Measurements from ENCODE around the gene CPAMD8. TPM values are rescaled to one million over a fixed set of nuclear protein-coding genes. Genes with fewer than 3 reads are reported as not detected.
A peak's percentile ranks its signal among the peaks of the same experiment; 100 is the strongest.

Gene CPAMD8
- total RNA-seq, 1 experiment from 2014 or later: 0.20 TPM

GRCh38 chr19:17074634-17075034 lies 48.0 kb upstream of the CPAMD8 start:
- CTCF ChIA-PET: no interaction called here
- Histone ChIP-seq H3K79me2 (ENCODE audit: insufficient read depth, low read length) (peaks cover 78% of the 10 kb centered on the region), H3K27me3 (ENCODE audit: insufficient read depth, low read length) (no peaks in the 10 kb centered on the region), H3K9ac (ENCODE audit: low read length) (peak overlapping the region; percentile 97), H3K4me3 (replicated peaks in 1 of 2; ENCODE audit: low read depth in 1 of 2, low read length in 2 of 2) (peak overlapping the region; percentile 67 to 71), H3K9me2 (ENCODE audit: insufficient read depth) (no peaks in the 10 kb centered on the region), H3K4me2 (ENCODE audit: low read length) (peak overlapping the region; percentile 91), H3K36me3 (ENCODE audit: control insufficient read depth in 1 of 2, insufficient read depth in 2 of 2, low read length in 2 of 2) (peaks cover 0 to 3% of the 10 kb centered on the region in 2 experiments; a peak in 1 of 4 replicates), H4K20me1 (ENCODE audit: insufficient read depth) (no peaks in the 10 kb centered on the region), H3K4me1 (ENCODE audit: control insufficient read depth in 1 of 2, insufficient read depth in 2 of 2, low read length in 2 of 2) (peaks cover 11 to 37% of the 10 kb centered on the region in 2 experiments), H3K9me3 (ENCODE audit: control insufficient read depth in 1 of 2, insufficient read depth in 1 of 2, low read depth in 1 of 2, low read length in 2 of 2) (no peaks in the 10 kb centered on the region), H3K27ac (ENCODE audit: low read depth, low read length) (peak overlapping the region; percentile 59), H2AFZ (ENCODE audit: low read depth, low read length, poor library complexity, severe bottlenecking) (no peak overlapping the region)
- ATAC-seq (no peak), DNase-seq (ENCODE audit: low read depth, low spot score) (no peak)
- RAD21 ChIA-PET (ENCODE audit: low non-redundant PET in 1 of 2, low total read pairs in 2 of 2, uncharacterized antibody in 2 of 2, unreplicated experiment in 2 of 2): no interaction called here
- POLR2A ChIA-PET: no interaction called here
- intact Hi-C loops (cut with micrococcal nuclease): loop anchor here (5.0 kb wide), 1 partner anchor 153 kb away; the partner anchor contains the start of gene OCEL1
- TF ChIP-seq EGR1 (IDR thresholded peaks at IDR 0.05; ENCODE audit: low read depth) (peak; percentile 58; the same call in 1 of the 2 replicates), ELF1 (IDR thresholded peaks at IDR 0.05; ENCODE audit: borderline replicate concordance, low read depth) (no peak)
- TSS peak; percentile 80 for BruUV-seq (replicated peaks)

- peaks cover 10 to 31% of the 10 kb centered on the region in 2 experiments for H3K4me1 ChIP-seq (ENCODE audit: control insufficient read depth in 1 of 2, insufficient read depth in 2 of 2, low read length in 2 of 2)
- DNase-seq (ENCODE audit: low read depth, low spot score) (no peak), ATAC-seq (no peak)
- peaks cover 72% of the 10 kb centered on the region for H3K79me2 ChIP-seq (ENCODE audit: insufficient read depth, low read length)
- H4K20me1 ChIP-seq (ENCODE audit: insufficient read depth): no peaks in the 10 kb centered on the region
- peak overlapping the region; percentile 97 for H3K9ac ChIP-seq (ENCODE audit: low read length)
- ChIA-PET POLR2A (no interaction called here), RAD21 (ENCODE audit: low non-redundant PET in 1 of 2, low total read pairs in 2 of 2, uncharacterized antibody in 2 of 2, unreplicated experiment in 2 of 2) (interaction anchor here in 1 of 2 experiments (0.6 kb wide), 1 partner anchor 310 kb away, joined by 3 read pairs; no protein-coding TSS in a partner anchor), CTCF (no interaction called here)
- H3K27me3 ChIP-seq (ENCODE audit: insufficient read depth, low read length): no peaks in the 10 kb centered on the region
- H3K4me2 ChIP-seq (ENCODE audit: low read length): peak overlapping the region; percentile 91
- peak overlapping the region; percentile 67 to 71 for H3K4me3 ChIP-seq (replicated peaks in 1 of 2; ENCODE audit: low read depth in 1 of 2, low read length in 2 of 2)
- peak overlapping the region; percentile 59 for H3K27ac ChIP-seq (ENCODE audit: low read depth, low read length)
- no peaks in the 10 kb centered on the region for H3K9me3 ChIP-seq (ENCODE audit: control insufficient read depth in 1 of 2, insufficient read depth in 1 of 2, low read depth in 1 of 2, low read length in 2 of 2)
- intact Hi-C loops (cut with micrococcal nuclease): no loop called here
- H2AFZ ChIP-seq (ENCODE audit: low read depth, low read length, poor library complexity, severe bottlenecking): no peak overlapping the region
- H3K36me3 ChIP-seq (ENCODE audit: control insufficient read depth in 1 of 2, insufficient read depth in 2 of 2, low read length in 2 of 2): peaks cover 0 to 3% of the 10 kb centered on the region in 2 experiments; a peak in 1 of 4 replicates
- no TSS peak for BruUV-seq (replicated peaks)
- no peaks in the 10 kb centered on the region for H3K9me2 ChIP-seq (ENCODE audit: insufficient read depth)
- TF ChIP-seq, protein P1, sequence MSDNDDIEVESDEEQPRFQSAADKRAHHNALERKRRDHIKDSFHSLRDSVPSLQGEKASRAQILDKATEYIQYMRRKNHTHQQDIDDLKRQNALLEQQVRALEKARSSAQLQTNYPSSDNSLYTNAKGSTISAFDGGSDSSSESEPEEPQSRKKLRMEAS (IDR thresholded peaks at IDR 0.05): no peak
- TF ChIP-seq POLR2AphosphoS5 (IDR thresholded peaks at IDR 0.05; ENCODE audit: low read depth, low read length) (no peak), CBX3 (IDR thresholded peaks at IDR 0.05; ENCODE audit: low read depth) (no peak), FOSL1 (IDR thresholded peaks at IDR 0.05; ENCODE audit: low read depth) (no peak), POLR2A (IDR thresholded peaks at IDR 0.05; ENCODE audit: borderline replicate concordance, extremely low read depth, insufficient read depth, insufficient read length) (no peak), JUND (IDR thresholded peaks at IDR 0.05) (no peak), EZH2 (IDR thresholded peaks at IDR 0.05) (no peak), CEBPB (IDR thresholded peaks at IDR 0.05; ENCODE audit: low read depth) (no peak), SP1 (IDR thresholded peaks at IDR 0.05; ENCODE audit: low read depth) (no peak), YY1 (IDR thresholded peaks at IDR 0.05; ENCODE audit: extremely low read depth, insufficient replicate concordance, low read depth, low read length) (no peak)
- TF ChIP-seq, protein P2, sequence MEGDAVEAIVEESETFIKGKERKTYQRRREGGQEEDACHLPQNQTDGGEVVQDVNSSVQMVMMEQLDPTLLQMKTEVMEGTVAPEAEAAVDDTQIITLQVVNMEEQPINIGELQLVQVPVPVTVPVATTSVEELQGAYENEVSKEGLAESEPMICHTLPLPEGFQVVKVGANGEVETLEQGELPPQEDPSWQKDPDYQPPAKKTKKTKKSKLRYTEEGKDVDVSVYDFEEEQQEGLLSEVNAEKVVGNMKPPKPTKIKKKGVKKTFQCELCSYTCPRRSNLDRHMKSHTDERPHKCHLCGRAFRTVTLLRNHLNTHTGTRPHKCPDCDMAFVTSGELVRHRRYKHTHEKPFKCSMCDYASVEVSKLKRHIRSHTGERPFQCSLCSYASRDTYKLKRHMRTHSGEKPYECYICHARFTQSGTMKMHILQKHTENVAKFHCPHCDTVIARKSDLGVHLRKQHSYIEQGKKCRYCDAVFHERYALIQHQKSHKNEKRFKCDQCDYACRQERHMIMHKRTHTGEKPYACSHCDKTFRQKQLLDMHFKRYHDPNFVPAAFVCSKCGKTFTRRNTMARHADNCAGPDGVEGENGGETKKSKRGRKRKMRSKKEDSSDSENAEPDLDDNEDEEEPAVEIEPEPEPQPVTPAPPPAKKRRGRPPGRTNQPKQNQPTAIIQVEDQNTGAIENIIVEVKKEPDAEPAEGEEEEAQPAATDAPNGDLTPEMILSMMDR (IDR thresholded peaks at IDR 0.05 in 2 of 3, conservative IDR thresholded peaks at IDR 0.05 in 1 of 3; ENCODE audit: borderline replicate concordance in 1 of 3, insufficient read depth in 1 of 3, low read depth in 2 of 3, low read length in 2 of 3): no peak
- TF ChIP-seq, protein P3, sequence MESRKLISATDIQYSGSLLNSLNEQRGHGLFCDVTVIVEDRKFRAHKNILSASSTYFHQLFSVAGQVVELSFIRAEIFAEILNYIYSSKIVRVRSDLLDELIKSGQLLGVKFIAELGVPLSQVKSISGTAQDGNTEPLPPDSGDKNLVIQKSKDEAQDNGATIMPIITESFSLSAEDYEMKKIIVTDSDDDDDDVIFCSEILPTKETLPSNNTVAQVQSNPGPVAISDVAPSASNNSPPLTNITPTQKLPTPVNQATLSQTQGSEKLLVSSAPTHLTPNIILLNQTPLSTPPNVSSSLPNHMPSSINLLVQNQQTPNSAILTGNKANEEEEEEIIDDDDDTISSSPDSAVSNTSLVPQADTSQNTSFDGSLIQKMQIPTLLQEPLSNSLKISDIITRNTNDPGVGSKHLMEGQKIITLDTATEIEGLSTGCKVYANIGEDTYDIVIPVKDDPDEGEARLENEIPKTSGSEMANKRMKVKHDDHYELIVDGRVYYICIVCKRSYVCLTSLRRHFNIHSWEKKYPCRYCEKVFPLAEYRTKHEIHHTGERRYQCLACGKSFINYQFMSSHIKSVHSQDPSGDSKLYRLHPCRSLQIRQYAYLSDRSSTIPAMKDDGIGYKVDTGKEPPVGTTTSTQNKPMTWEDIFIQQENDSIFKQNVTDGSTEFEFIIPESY (IDR thresholded peaks at IDR 0.05; ENCODE audit: extremely low read depth, insufficient replicate concordance, low read length): no peak
These were observed 47.4 kb upstream of the CPAMD8 start for GRCh38 chr19:17073869-17074633.
